Right atrium auricular region (tissue), 2 donors: ENCODE data around the gene CCDC136. TPM values are rescaled to one million over a fixed set of nuclear protein-coding genes. Genes with fewer than 3 reads are reported as not detected.
A peak's percentile ranks its signal among the peaks of the same experiment; 100 is the strongest.

Experiments
- DNase-seq: peaks from one replicate; pipeline ENCODE4 v3.0.0-alpha.2; 2019; ENCODE audit warnings: low spot score
- H3K27ac ChIP-seq, 2 donors: fragments of 200-600 bp; sonication (generic); 1 replicate in 1 of 2; 2 replicates in 1 of 2; pipeline ENCODE4 v1.5.1; 2016 to 2019
- H3K27me3 ChIP-seq, 2 donors: fragments of 200-600 bp; sonication (generic); one replicate each; pipeline versions ENCODE4 v1.5.1 to v1.6.0; 2017 to 2019
- H3K36me3 ChIP-seq: fragments of 200-600 bp; sonication (generic); one replicate; pipeline ENCODE4 v1.5.1; 2016
- H3K4me1 ChIP-seq, 2 donors: fragments of 200-600 bp; sonication (generic); one replicate each; pipeline versions ENCODE4 v1.5.1 to v1.6.0; 2017 to 2019
- H3K4me3 ChIP-seq, 2 donors: fragments of 200-600 bp; sonication (generic); 1 replicate in 1 of 2; 2 replicates in 1 of 2; pipeline ENCODE4 v1.5.1; 2017 to 2019; ENCODE audit warnings: mild to moderate bottlenecking in 1 of 2, moderate library complexity in 1 of 2
- H3K9me3 ChIP-seq, 2 donors: fragments of 200-600 bp; sonication (generic); one replicate each; pipeline ENCODE4 v1.5.1; 2019
- CTCF ChIP-seq, 2 donors: fragments of 200-600 bp; sonication (generic); IDR thresholded peaks; one replicate each; pipeline ENCODE4 v1.5.1; 2019; ENCODE audit warnings: antibody characterized with exemption in 2 of 2
- total RNA-seq, 2 donors: library from RNA; depleted of rRNA; stranded (reverse); fragments of >200 nt; gene quantifications; one replicate each; pipeline ENCODE4 v1.1.0, GENCODE V29; 2016

CCDC136 gene
- total RNA-seq, 2 donors from 2014 or later: 2.6 to 8.5 TPM

- Histone ChIP-seq H3K27me3 (no peaks in the 10 kb centered on the region), H3K36me3 (peaks cover 33% of the 10 kb centered on the region), H3K27ac (no peak overlapping the region), H3K4me1 (peaks cover 0 to 28% of the 10 kb centered on the region in 2 donors), H3K4me3 (no peak overlapping the region), H3K9me3 (no peaks in the 10 kb centered on the region)
- TF ChIP-seq CTCF (IDR thresholded peaks at IDR 0.05): no peak
- no peak for DNase-seq
Observed at GRCh38 chr7:128747327-128748079, 44.3 kb upstream of the CCDC136 start.

DNA sequence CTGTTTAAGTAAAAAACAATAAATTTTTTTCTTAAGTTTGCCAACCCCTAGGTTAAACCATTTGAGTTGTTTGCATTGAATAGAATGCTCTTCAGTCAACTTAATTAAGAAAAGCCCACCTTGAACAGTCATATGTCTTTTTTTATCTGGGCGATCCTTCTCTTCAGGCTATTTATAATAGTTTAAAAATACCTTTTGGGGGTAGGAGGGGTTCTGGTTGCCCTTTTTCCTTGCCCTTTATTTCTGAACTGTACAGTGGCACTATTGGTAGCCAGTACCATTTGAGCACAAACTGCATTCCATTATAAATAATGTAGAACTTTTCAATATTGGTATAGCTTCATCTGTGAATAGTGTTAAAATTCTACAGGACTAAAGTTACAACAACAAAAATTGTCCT, 39.5 kb upstream of the CCDC136 start:
- Histone ChIP-seq H3K9me3 (no peaks in the 10 kb centered on the region), H3K36me3 (peaks cover 66% of the 10 kb centered on the region), H3K4me1 (peaks cover 0 to 38% of the 10 kb centered on the region in 2 donors), H3K27me3 (no peaks in the 10 kb centered on the region), H3K27ac (peak overlapping the region in 1 of 2 donors; percentile 2), H3K4me3 (no peak overlapping the region)
- no peak for DNase-seq
- no peak for TF ChIP-seq CTCF (IDR thresholded peaks at IDR 0.05)

- no peak for TF ChIP-seq CTCF (IDR thresholded peaks at IDR 0.05)
- no peak overlapping the region for H3K4me3 ChIP-seq
- peaks cover 64% of the 10 kb centered on the region for H3K36me3 ChIP-seq
Observed at GRCh38 chr7:128755075-128755818, 36.5 kb upstream of the CCDC136 start.

GRCh38 chr7:128755819-128756476, 35.8 kb upstream of the CCDC136 start:
- H3K9me3 ChIP-seq: no peaks in the 10 kb centered on the region
- DNase-seq: no peak
- TF ChIP-seq CTCF (IDR thresholded peaks at IDR 0.05): no peak
- H3K4me3 ChIP-seq: no peak overlapping the region
- peaks cover 64% of the 10 kb centered on the region for H3K36me3 ChIP-seq
- H3K4me1 ChIP-seq: peaks cover 0 to 33% of the 10 kb centered on the region in 2 donors
- H3K27me3 ChIP-seq: no peaks in the 10 kb centered on the region
- H3K27ac ChIP-seq: peak overlapping the region; percentile 49 to 79

More at GRCh38 chr7:128755075-128755818, 36.5 kb upstream of the CCDC136 start:
- peaks cover 0 to 33% of the 10 kb centered on the region in 2 donors for H3K4me1 ChIP-seq
- H3K9me3 ChIP-seq: no peaks in the 10 kb centered on the region
- peak overlapping the region; percentile 49 to 79 for H3K27ac ChIP-seq
- no peak for DNase-seq
- no peaks in the 10 kb centered on the region for H3K27me3 ChIP-seq

- Histone ChIP-seq H3K9me3 (no peaks in the 10 kb centered on the region), H3K4me1 (peaks cover 0 to 29% of the 10 kb centered on the region in 2 donors), H3K4me3 (no peak overlapping the region), H3K36me3 (peaks cover 71% of the 10 kb centered on the region), H3K27ac (peak overlapping the region; percentile 49 to 79), H3K27me3 (no peaks in the 10 kb centered on the region)
- no peak for DNase-seq
- no peak for TF ChIP-seq CTCF (IDR thresholded peaks at IDR 0.05)
Observed at GRCh38 chr7:128757203-128757602, 34.6 kb upstream of the CCDC136 start.
